Effector memory CD8-positive, alpha-beta T cell (primary cell): ENCODE results near the gene CLINT1.

Source experiments
- ATAC-seq: fragments of 150-1000 bp; cut with Tn5 transposase; replicated peaks from 2 replicates; pipeline ENCODE4 v1.10.0; 2021; ENCODE audit warnings: mild to moderate bottlenecking, moderate library complexity
- DNase-seq, 3 experiments: peaks; one replicate each; pipeline ENCODE4 v3.0.0; 2021
- H3K27ac Mint-ChIP-seq, 2 donors: one replicate each; pipeline ENCODE4 v1.8.0; 2022; ENCODE audit warnings: mild to moderate bottlenecking in 2 of 2, mixed read lengths in 2 of 2, moderate library complexity in 2 of 2
- H3K27me3 Mint-ChIP-seq, 2 donors: one replicate each; pipeline ENCODE4 v1.8.0; 2022; ENCODE audit warnings: mixed read lengths in 2 of 2
- H3K36me3 Mint-ChIP-seq: one replicate; pipeline ENCODE4 v1.8.0; 2022; ENCODE audit warnings: mild to moderate bottlenecking, moderate library complexity, mixed read lengths; ENCODE audit not compliant: insufficient read depth
- H3K4me1 Mint-ChIP-seq, 2 donors: one replicate each; pipeline ENCODE4 v1.8.0; 2022; ENCODE audit warnings: low read depth in 2 of 2, mixed read lengths in 2 of 2
- H3K4me3 Mint-ChIP-seq, 2 donors: one replicate each; pipeline ENCODE4 v1.8.0; 2022; ENCODE audit warnings: mild to moderate bottlenecking in 2 of 2, mixed read lengths in 2 of 2, moderate library complexity in 2 of 2
- H3K9me3 Mint-ChIP-seq, 2 donors: one replicate each; pipeline ENCODE4 v1.8.0; 2022; ENCODE audit warnings: mixed read lengths in 2 of 2

Gene CLINT1

GRCh38 chr5:157877821-157878220 is 18.9 kb upstream of the CLINT1 start:
- Mint-ChIP-seq H3K9me3 (no peaks in the 10 kb centered on the region), H3K27me3 (peaks cover 4 to 21% of the 10 kb centered on the region in 2 donors), H3K4me1 (no peaks in the 10 kb centered on the region), H3K27ac (peak overlapping the region in 1 of 2 donors; percentile 35), H3K36me3 (no peaks in the 10 kb centered on the region), H3K4me3 (no peak overlapping the region)
- DNase-seq (no peak), ATAC-seq (no peak)

GRCh38 chr5:157874861-157875260 is 15.9 kb upstream of the CLINT1 start:
- no peaks in the 10 kb centered on the region for H3K9me3 Mint-ChIP-seq
- DNase-seq (no peak), ATAC-seq (no peak)
- peaks cover 0 to 4% of the 10 kb centered on the region in 2 donors for H3K4me1 Mint-ChIP-seq
- H3K4me3 Mint-ChIP-seq = no peak overlapping the region
- no peak overlapping the region for H3K27ac Mint-ChIP-seq
- H3K36me3 Mint-ChIP-seq = no peaks in the 10 kb centered on the region
- peaks cover 15 to 16% of the 10 kb centered on the region in 2 donors for H3K27me3 Mint-ChIP-seq

GRCh38 chr5:157870837-157871834 is 12.2 kb upstream of the CLINT1 start:
- H3K4me3 Mint-ChIP-seq = no peak overlapping the region
- H3K4me1 Mint-ChIP-seq = peaks cover 0 to 4% of the 10 kb centered on the region in 2 donors
- no peaks in the 10 kb centered on the region for H3K9me3 Mint-ChIP-seq
- ATAC-seq (no peak), DNase-seq (no peak)
- H3K36me3 Mint-ChIP-seq = no peaks in the 10 kb centered on the region
- peaks cover 15 to 25% of the 10 kb centered on the region in 2 donors for H3K27me3 Mint-ChIP-seq
- no peak overlapping the region for H3K27ac Mint-ChIP-seq

GRCh38 chr5:157867751-157868387 is 8.9 kb upstream of the CLINT1 start:
- Mint-ChIP-seq H3K9me3 (no peaks in the 10 kb centered on the region), H3K27me3 (peaks cover 10 to 25% of the 10 kb centered on the region in 2 donors), H3K4me3 (no peak overlapping the region), H3K27ac (no peak overlapping the region), H3K4me1 (peaks cover 0 to 4% of the 10 kb centered on the region in 2 donors), H3K36me3 (no peaks in the 10 kb centered on the region)
- no peak for ATAC-seq
- DNase-seq = no peak

- H3K27ac Mint-ChIP-seq = no peak overlapping the region
- H3K4me3 Mint-ChIP-seq = no peak overlapping the region
- H3K27me3 Mint-ChIP-seq = peaks cover 4 to 21% of the 10 kb centered on the region in 2 donors
- no peaks in the 10 kb centered on the region for H3K36me3 Mint-ChIP-seq
- ATAC-seq (no peak), DNase-seq (no peak)
- no peaks in the 10 kb centered on the region for H3K9me3 Mint-ChIP-seq
- peaks cover 4% of the 10 kb centered on the region in 2 donors for H3K4me1 Mint-ChIP-seq
These were observed 7.6 kb upstream of the CLINT1 start for GRCh38 chr5:157866536-157866935.

- peaks cover 1 to 7% of the 10 kb centered on the region in 2 donors for H3K4me1 Mint-ChIP-seq
- H3K27ac Mint-ChIP-seq = no peak overlapping the region
- H3K27me3 Mint-ChIP-seq = peaks cover 0 to 14% of the 10 kb centered on the region in 2 donors
- H3K4me3 Mint-ChIP-seq = no peak overlapping the region
- H3K36me3 Mint-ChIP-seq = no peaks in the 10 kb centered on the region
- no peak for ATAC-seq
- DNase-seq = no peak
- H3K9me3 Mint-ChIP-seq = no peaks in the 10 kb centered on the region
These were observed 6.8 kb upstream of the CLINT1 start for GRCh38 chr5:157865781-157866180.

GRCh38 chr5:157864067-157864466 is 5.1 kb upstream of the CLINT1 start:
- ATAC-seq (no peak), DNase-seq (no peak)
- Mint-ChIP-seq H3K4me1 (peaks cover 8 to 17% of the 10 kb centered on the region in 2 donors), H3K9me3 (no peaks in the 10 kb centered on the region), H3K36me3 (peaks cover 4% of the 10 kb centered on the region), H3K27ac (no peak overlapping the region), H3K4me3 (no peak overlapping the region), H3K27me3 (peaks cover 0 to 2% of the 10 kb centered on the region in 2 donors)

GRCh38 chr5:157862183-157862851 is 3.4 kb upstream of the CLINT1 start:
- ATAC-seq = no peak

GRCh38 chr5:157860898-157861890 is 2.2 kb upstream of the CLINT1 start:
- DNase-seq = no peak
- no peak overlapping the region for H3K27ac Mint-ChIP-seq
- no peak for ATAC-seq
- H3K4me1 Mint-ChIP-seq = peaks cover 23 to 39% of the 10 kb centered on the region in 2 donors
- peak overlapping the region in 1 of 2 donors; percentile 9 for H3K4me3 Mint-ChIP-seq
- H3K27me3 Mint-ChIP-seq = no peaks in the 10 kb centered on the region
- peaks cover 16% of the 10 kb centered on the region for H3K36me3 Mint-ChIP-seq
- no peaks in the 10 kb centered on the region for H3K9me3 Mint-ChIP-seq

More at GRCh38 chr5:157862183-157862851, 3.4 kb upstream of the CLINT1 start:
- Mint-ChIP-seq H3K27ac (no peak overlapping the region), H3K4me1 (peaks cover 16 to 30% of the 10 kb centered on the region in 2 donors), H3K4me3 (no peak overlapping the region), H3K9me3 (no peaks in the 10 kb centered on the region), H3K27me3 (no peaks in the 10 kb centered on the region), H3K36me3 (peaks cover 16% of the 10 kb centered on the region)
- DNase-seq = no peak

- peaks cover 34 to 56% of the 10 kb centered on the region in 2 donors for H3K4me1 Mint-ChIP-seq
- DNase-seq = no peak
- H3K9me3 Mint-ChIP-seq = no peaks in the 10 kb centered on the region
- H3K27me3 Mint-ChIP-seq = no peaks in the 10 kb centered on the region
- peaks cover 16% of the 10 kb centered on the region for H3K36me3 Mint-ChIP-seq
- peak overlapping the region; percentile 94 to 99 for H3K4me3 Mint-ChIP-seq
- ATAC-seq = no peak
- peak overlapping the region; percentile 93 to 97 for H3K27ac Mint-ChIP-seq
These were observed 256 bp upstream of the CLINT1 start for GRCh38 chr5:157859227-157859575.

GRCh38 chr5:157857816-157858526 is 974 bp downstream of the CLINT1 start:
- Mint-ChIP-seq H3K4me3 (peak overlapping the region; percentile 94 to 99), H3K36me3 (peaks cover 20% of the 10 kb centered on the region), H3K27me3 (no peaks in the 10 kb centered on the region), H3K4me1 (peaks cover 40 to 66% of the 10 kb centered on the region in 2 donors), H3K9me3 (no peaks in the 10 kb centered on the region), H3K27ac (peak overlapping the region; percentile 93 to 97)
- DNase-seq = peak; percentile 1 to 6 (median 2)
- peak; percentile 61 for ATAC-seq

- Mint-ChIP-seq H3K4me3 (peak overlapping the region in 1 of 2 donors; percentile 11), H3K27ac (no peak overlapping the region), H3K36me3 (peaks cover 23% of the 10 kb centered on the region), H3K4me1 (peaks cover 47 to 70% of the 10 kb centered on the region in 2 donors), H3K27me3 (no peaks in the 10 kb centered on the region), H3K9me3 (no peaks in the 10 kb centered on the region)
- no peak for ATAC-seq
- peak in 1 of 3 experiments; percentile 3 for DNase-seq
These were observed 3.4 kb downstream of the CLINT1 start for GRCh38 chr5:157855404-157855994.
